Fibroblast of lung (primary cell): ENCODE results near the gene PIK3CD.

ENCODE experiments used
- EZH2 ChIP-seq: IDR thresholded peaks from 2 replicates; pipeline ENCODE4 v1.5.1; 2012; ENCODE audit warnings: low read length, control low read depth, mild to moderate bottlenecking; ENCODE audit errors: missing control alignments
- TF ChIP-seq, protein P1 (sequence below), 2 donors: IDR thresholded peaks in 1 of 2; conservative IDR thresholded peaks in 1 of 2; 1 replicate in 1 of 2; 2 replicates in 1 of 2; pipeline ENCODE4 v1.5.1; 2011 to 2012; ENCODE audit warnings: low read length in 2 of 2, control low read depth in 1 of 2, inconsistent platforms in 1 of 2, low read depth in 1 of 2, mild to moderate bottlenecking in 1 of 2

- TF ChIP-seq, protein P1, sequence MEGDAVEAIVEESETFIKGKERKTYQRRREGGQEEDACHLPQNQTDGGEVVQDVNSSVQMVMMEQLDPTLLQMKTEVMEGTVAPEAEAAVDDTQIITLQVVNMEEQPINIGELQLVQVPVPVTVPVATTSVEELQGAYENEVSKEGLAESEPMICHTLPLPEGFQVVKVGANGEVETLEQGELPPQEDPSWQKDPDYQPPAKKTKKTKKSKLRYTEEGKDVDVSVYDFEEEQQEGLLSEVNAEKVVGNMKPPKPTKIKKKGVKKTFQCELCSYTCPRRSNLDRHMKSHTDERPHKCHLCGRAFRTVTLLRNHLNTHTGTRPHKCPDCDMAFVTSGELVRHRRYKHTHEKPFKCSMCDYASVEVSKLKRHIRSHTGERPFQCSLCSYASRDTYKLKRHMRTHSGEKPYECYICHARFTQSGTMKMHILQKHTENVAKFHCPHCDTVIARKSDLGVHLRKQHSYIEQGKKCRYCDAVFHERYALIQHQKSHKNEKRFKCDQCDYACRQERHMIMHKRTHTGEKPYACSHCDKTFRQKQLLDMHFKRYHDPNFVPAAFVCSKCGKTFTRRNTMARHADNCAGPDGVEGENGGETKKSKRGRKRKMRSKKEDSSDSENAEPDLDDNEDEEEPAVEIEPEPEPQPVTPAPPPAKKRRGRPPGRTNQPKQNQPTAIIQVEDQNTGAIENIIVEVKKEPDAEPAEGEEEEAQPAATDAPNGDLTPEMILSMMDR (conservative IDR thresholded peaks at IDR 0.05 in 1 of 2, IDR thresholded peaks at IDR 0.05 in 1 of 2; ENCODE audit: low read depth in 1 of 2, low read length in 2 of 2), result no peak
- no peak for TF ChIP-seq EZH2
Measured at GRCh38 chr1:9731561-9731960, 80.0 kb downstream of the PIK3CD start.
